ENCODE measurements around the gene TBXAS1.

DNA sequence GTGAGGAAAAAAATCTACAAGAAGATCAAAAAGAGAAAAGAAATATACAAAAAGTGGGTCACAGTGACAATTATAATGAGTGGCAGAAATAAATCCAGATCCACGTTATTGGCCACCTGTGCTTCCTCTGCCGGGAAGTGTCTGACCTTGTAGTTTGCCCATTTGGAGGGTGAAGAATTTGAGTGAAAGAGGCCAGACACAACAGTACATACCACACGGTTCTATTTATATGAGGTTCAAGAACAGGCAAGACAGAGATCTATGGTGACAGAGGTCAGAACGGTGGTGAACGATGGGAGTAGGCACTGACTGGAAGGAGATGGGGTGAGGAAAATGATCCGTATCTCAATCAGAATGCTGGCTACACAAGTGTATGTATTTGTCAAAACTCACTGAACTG lies 216.6 kb downstream of the TBXAS1 start:
- TF ChIP-seq, protein P1, sequence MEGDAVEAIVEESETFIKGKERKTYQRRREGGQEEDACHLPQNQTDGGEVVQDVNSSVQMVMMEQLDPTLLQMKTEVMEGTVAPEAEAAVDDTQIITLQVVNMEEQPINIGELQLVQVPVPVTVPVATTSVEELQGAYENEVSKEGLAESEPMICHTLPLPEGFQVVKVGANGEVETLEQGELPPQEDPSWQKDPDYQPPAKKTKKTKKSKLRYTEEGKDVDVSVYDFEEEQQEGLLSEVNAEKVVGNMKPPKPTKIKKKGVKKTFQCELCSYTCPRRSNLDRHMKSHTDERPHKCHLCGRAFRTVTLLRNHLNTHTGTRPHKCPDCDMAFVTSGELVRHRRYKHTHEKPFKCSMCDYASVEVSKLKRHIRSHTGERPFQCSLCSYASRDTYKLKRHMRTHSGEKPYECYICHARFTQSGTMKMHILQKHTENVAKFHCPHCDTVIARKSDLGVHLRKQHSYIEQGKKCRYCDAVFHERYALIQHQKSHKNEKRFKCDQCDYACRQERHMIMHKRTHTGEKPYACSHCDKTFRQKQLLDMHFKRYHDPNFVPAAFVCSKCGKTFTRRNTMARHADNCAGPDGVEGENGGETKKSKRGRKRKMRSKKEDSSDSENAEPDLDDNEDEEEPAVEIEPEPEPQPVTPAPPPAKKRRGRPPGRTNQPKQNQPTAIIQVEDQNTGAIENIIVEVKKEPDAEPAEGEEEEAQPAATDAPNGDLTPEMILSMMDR (IDR thresholded peaks at IDR 0.05), result no peak
- TF ChIP-seq EP300 (IDR thresholded peaks at IDR 0.05) (no peak), POLR2A (IDR thresholded peaks at IDR 0.05; ENCODE audit: low read depth) (no peak)

Data from esophagus muscularis mucosa (tissue), 4 donors.